ENCODE measurements around the gene GARRE1.
"Not testable (repeated sequence)": the region's sequence is repeated elsewhere in the genome, so short reads cannot be mapped to it uniquely, and the experiment has no call there.

The GARRE1 gene

DNA sequence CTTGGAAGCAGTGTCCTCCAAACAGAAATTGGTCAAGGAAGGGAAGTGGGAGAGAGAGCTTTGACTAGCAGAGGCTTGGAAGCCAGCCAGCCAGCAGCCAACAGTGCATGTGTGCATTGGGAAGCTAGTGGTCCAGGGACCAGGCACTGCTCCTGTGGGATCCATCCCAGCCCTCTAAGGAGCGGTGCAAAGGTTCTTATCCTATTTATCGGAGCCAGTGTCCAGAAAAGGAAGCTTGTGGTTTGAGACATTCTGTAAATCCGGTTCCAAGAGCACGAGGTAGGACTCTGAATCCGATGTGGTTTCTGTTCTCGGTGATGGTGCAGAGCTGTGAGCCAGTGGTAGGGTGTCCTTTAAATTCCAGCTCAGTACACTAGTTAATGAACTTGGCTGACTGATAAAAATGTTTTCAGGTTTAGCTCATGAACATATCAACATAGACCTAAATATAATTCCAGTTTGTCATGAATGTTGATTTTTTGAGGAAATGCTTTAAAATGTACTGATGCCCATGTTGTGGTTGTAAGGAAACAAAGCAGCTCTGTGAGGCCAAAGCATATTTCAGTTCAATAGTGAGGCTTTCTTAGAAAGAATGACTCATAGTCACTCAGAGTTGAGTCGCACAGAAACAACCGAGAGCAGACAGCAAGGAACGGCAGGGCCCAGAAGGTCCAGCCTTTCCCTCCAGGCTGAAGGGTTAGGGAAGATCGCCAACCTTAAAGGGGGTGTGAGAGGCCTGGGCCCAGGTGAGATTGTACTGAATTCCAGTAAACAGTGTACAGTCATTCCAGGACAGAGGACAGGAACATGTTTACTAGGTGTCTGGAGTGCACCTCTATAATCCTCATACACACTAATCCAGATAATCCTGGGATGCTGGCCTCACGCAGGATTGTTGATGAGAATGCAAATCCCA, 21.5 kb upstream of the GARRE1 start:
- FAIRE-seq: peak; percentile 93

DNA sequence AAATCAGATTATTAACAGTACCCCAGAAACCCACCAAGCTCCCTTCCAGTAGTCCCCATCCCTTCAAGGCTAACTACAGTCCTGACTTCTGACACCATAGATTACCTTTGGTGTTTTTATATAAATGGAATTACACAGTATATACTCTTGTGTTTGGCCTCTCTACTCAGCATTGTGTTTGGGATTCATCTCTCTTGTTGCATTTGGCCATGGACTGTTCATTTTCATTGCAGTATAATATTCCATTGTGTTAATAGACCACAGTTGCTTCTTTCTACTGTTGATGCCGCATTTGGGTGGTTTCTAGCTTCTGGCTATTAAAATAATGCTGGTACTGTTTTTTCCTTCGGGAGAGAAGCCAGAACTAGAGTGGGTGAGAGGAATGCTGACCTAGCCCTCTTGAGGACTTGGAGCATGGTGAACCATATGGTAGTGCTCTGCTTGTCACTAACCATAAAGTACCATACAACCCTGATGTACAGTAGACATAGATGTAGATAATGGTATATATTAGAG, 18.9 kb upstream of the GARRE1 start:
- no peak for FAIRE-seq

DNA sequence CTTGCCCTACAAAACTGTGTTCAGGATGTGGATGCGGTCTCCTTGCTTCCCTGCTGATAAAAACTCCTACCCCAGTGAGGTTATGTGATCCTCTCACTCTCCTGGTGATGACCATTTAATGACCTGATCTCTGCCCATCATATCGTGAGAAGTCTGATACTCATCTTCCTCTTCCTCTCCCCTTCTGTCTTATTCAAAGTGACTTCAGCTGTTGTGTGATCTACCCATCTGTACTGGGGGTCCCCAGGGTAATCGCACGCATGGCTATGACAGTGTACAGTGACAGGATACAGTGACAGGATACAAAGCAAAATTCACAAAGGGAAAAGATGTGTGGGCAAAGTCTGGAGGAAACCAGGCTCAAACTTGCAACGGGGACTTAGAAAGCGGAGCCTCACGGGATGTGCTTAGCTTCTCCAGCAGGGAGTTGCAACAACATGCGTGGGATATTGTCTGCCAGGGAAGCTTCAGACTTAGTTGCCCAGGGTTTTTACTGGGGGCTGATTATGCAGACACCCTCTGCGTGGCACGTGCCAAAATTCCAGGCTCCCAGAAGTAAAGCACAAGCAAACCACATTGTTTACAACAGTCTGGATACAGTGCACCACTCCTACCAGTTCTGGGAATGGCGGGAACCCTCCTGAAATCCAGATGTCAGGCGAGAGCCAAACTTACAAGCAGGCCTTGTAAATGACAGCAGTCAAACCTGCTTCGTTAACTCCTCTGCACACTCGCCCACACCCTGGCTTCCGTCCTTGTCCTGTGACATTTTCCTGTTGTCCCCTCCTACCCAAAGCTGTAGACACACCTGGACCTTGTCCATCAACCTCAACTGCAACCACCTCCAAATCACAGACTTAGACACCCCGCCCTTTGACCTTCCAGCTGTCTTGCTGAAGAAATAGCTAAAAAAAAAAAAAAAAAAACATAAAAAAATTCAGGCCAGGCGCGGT, 18.0 kb upstream of the GARRE1 start:
- no peak for FAIRE-seq

DNA sequence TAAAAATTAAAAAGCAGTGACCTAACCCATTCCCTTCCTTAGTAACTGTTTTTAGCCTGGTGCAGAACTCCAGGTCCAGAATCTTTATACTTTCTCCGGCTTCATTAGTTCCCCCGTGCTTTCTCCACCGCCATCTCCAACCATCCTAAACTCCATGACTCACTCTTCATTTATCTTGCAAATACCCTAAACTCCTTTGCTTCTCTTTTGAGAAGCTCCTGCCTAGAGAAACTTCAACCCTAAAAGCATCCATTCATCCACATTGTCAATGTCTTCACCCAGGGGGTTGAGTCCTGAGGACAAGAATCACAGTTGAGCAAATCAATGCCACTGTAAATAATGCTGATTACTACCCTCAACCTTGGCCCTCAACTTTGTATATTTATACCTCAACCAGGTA, 17.1 kb upstream of the GARRE1 start:
- FAIRE-seq: no peak

DNA sequence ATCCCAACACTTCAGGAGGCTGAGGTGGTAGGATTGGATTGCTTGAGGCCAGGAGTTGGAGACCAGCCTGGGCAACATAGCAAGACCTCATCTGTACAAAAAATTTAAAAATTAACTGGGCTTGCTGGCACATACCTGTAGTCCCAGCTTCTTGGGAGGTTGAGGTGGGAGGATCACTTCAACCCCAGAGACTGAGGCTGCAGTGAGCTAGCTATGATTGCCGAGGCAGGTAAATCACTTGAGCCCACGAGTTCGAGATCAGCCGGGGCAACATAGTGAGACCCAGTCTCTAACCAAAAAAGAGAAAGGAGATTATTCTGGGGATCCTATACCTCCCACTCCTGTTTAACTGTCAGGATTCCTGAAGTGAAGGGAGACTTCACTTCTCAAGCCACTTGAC, 16.4 kb upstream of the GARRE1 start:
- no peak for FAIRE-seq

DNA sequence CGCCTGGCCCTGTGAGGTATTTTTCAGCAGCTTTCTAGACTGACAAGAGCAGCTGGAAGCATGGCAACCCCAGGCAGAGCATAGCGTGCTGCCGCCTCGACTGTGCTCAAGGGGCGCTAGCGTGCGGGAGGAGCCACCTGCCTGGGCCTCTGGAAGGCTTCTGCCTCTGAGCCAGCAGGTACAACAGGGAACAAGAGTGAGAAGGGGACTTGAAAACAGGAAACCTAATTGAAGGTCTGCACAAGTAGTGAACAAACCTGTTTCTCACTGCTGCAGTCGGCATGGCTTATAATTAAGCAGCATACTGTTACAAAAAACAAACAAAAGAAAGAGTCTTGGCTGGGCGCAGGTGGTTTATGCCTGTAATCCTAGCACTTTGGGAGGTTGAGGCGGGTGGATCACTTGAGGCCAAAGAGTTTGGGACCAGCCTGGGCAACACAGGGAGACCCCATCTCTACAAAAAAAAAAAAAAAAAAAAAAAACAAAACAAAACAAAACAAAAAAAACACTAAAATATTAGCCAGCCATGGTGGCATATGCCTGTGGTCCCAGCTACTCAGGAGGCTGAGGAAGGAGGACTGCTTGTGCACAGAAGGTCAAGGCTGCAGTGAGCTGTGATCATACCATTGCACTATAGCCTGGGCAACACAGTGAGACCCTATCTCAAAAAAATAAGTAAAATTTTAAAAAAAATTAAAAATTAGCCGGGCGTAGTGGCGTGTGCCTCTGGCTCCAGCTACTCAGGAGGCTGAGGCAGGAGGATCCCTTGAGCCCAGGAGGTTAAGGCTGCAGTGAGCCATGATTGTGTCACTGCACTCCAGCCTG, 12.6 kb upstream of the GARRE1 start:
- no peak for FAIRE-seq

DNA sequence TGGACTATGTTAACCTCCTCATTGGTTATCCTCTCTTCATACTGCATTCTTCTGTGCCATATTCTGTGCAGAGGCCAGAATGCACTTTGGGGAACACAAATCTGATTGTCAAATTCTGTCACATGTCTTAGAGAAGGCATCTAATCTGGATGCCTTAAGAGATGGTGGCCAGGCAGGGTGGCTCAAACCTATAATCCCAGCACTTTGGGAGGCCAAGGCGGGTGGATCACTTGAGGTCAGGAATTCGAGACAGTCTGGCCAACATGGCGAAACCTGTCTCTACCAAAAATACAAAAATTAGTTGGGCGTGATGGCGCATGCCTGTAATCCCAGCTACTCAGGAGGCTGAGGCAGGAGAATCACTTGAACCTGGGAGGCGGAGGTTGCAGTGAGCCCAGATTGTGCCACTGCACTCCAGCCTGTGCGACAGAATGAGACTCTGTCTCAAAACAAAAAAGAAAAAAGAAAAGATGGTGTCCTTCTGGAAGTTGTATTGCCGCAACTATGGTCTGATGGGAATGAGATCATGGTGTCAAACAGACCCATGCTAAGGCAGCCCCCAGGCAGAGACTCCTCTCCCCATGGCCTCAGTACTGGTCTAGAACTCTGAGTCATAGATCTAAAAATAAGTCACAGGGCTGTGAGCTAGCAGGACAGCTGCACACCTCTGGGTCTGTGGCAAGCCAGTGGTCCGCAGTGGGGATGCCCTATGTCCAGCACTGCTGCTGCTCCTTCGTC, 11.0 kb upstream of the GARRE1 start:
- not testable (repeated sequence) for FAIRE-seq

DNA sequence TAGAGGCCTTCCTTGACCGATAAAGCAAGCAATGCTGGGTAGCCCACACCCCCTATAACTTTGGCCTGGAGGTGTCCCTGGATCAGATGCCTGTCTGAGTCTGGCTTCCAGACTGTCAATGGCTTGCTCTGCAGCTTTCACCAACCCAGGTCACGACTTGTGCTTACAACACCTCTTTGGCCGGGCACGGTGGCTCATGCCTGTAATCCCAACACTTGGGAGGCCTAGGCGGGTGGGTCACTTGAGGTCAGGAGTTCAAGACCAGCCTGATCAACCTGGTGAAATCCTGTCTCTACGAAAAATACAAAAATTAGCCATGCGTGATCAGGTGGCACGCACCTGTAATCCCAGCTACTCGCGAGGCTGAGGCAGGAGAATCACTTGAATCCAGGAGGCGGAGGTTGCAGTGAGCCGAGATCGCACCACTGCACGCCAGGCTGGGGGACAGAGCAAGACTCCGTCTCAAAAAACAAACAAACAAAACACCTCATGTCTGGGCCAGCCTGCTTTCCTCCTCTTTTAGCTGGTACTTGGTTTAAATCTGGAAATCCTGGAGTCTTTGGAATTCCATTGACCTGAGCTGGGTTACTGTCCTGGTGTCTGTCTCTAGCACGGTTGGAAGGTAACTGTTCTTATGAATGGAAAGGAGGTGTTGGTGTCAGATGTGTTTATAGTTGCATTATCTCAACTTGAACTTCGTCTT, 10.3 kb upstream of the GARRE1 start:
- no peak for FAIRE-seq

DNA sequence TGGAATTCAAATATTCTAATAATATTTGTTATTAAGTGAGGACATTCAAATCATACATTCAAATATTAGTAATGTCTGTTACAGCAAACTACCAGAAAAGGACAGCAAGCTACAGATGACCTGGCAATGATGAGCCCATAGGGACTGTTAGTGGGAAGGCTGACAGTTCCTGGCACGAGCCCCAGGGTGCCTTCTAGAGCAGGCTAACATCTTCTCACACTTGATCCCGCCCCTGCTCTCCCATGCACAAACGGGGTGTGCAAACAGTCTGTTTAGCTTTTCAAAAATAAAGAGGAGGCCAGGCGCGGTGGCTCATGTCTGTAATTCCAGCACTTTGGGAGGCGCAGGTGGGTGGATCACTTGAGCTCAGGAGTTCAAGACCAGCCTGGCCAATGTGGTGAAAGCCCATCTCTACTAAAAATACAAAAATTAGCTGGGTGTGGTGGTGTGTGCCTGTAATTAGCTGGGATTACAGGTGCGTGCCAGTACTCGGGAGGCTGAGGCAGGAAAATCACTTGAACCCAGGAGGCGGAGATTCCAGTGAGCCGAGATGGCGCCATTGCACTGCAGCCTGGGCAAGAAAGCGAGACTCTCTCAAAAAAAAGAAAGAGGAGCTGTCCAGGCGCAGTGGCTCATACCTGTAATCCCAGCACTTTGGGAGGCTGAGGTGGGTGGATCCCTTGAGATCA, 9.6 kb upstream of the GARRE1 start:
- FAIRE-seq: no peak

DNA sequence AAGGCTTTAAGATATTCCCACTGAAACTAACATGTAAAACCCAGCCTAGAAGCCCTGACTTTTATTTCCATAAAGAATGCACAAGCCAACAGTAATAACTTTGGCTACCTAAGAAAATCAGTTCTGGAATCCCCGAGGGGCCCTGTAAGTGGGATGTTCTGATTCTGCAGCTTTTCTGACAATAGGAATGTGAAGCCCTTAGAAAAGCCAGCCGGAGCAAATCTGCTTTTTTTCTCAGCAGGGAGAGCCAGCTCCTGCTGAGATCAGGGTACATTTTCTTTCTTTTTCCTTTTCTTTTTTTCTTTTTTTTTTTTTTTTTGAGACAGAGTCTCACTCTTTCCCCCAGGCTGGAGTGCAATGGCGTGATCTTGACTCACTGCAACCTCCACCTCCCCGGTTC, 8.0 kb upstream of the GARRE1 start:
- no peak for FAIRE-seq

DNA sequence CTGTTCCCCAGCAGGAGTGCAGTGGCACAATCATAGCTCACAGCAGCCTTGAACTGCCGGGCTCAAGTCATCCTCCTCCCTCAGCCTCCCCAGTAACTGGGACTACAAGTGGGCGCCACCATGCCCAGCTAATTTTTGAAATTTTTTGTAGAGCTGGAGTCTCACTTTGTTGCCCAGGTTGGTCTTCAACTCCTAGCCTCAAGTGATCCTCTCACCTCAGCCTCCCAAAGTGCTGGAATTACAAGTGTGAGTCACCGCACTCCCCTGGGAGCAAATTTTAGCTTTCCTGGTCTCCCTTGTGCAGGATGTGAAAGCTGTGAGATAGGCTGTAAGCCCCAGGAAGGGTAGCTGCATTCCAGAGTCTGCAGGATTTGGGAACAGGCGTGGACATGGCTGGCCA, 5.4 kb upstream of the GARRE1 start:
- no peak for FAIRE-seq

DNA sequence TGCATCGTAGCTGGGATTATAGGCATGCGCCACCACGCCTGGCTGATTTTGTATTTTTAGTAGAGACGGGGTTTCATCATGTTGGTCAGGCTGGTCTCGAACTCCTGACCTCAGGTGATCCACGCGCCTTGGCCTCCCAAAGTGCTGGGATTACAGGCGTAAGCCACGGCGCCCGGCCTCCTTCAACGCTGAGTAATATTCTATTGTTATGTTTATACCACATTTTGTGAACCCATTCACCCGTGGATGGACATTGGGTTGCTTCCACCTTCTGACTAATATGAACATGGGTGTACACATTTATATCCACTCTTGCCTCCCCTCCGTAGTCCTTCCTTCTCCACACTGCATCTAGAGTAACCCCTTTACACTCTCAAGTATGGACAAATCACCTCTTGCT, 1.2 kb upstream of the GARRE1 start:
- not testable (repeated sequence) for FAIRE-seq

DNA sequence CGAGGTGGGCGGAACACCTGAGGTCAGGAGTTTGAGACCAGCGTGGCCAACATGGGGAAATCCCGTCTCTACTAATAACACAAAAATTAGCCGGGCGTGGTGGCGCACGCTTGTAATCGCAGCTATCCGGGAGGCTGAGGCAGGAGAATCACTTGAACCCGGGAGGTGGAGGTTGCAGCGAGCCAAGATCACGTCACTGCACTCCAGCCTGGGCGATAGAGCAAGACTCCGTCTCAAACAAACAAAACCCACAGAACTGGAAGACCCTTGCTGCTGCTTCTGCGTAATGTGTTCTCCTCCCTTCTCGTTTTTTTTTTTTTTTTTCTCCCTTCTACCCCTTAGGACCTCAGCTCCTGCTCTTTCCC, 691 bp upstream of the GARRE1 start:
- not testable (repeated sequence) for FAIRE-seq

DNA sequence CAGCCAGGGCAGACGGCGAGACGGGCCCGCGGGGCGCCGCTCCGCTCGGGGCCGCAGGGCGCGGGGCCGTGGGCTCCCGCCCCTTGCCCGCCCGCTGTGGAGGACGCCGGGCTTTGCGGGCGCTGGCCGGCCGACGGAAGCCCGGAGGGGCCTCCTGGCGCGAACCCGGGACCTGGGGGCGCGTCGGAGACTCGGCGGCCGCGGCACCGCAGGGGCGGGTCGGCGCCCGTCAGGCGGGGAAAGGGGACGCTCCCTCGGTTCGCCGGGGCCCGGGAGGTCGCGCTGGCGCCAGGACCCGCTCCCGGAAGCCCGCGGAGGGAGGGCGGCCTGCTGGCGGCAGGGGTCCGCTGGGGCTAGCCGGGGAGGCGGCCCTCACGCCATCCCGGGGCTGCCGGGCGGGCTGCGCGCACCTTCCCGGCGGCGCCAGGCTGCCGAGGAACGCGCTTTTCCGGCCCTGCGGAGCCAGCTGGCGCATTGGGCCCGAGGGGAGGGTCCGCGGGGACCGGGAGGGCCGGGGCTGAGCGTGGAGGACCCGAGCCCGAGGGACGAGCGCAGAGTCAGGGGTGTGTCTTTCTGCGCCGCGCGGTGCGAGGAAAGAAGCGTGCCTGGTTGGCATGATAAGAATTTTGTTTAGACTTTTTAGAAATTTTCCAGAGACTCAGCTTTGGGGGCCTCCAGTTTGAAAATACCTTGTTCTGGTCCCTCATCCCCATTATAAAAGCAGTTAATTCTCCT, 511 bp downstream of the GARRE1 start:
- no peak for FAIRE-seq

DNA sequence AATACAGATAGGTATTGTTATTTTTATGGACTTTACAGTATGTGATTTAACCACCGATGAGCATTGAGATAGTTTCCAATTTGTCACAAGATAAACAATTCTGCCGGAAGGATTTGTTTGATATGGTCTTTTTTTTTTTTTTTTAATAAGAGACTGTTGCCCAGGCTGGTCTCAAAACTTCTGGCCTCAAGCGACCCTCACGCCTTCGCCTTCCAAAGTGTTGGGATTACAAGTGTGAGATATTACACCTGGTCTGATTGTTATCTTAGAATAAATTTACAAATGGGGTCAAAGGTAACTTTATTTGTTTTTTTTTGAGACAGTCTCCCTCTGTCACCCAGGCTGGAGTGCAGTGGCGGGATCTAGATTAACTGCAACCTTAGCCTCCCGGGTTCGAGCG, 1.2 kb downstream of the GARRE1 start:
- FAIRE-seq: no peak

DNA sequence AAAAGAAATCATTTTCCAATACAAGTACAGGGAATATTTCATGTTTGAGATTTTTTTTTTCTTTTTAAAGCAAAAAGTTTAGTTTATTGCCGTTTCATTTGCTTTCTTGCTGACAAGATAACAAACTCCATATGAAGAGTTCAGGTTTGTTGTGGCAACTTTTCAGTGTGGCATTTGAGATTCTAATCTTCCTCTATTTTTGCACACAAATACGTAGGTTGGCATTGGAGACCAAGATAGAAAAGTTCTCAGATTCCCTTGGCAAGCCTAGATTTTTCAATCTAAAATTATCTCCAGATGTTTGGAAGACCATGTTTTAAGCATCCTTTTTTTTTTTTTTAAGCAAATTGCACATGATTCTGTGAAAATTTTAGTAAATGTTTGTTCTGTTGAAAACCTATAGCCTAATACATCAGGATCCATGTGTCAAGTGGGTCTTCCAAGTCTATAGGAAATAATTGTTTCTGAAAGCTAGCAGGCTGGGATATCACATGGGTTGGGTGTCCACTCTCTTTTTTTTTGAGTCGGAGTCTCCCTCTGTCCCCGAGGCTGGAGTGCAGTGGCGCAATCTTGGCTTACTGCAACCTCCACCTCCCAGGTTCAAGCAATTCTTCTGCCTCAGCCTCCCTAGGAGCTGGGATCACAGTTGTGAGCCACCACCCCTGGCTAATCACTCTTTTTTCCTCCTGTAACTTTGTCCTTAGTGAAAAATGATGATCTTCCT, 2.6 kb downstream of the GARRE1 start:
- FAIRE-seq: no peak

DNA sequence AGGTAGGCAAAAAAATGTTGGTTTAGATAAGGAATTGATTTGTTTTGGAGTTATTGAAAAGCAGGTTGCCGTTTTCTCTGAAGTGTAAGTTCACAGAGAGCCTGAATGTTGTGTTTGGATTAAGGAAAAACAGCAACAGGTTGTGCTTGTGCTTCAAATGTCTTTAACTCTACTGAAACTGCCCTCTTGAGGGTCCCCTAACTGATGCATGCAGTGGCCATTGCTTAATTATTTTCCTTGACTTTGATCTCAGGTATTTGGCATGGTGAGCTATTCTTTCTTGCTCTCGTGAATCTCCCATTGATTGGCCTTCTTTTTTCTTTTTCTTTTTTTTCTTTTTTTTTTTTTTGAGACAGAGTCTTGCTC, 3.2 kb downstream of the GARRE1 start:
- FAIRE-seq: no peak

DNA sequence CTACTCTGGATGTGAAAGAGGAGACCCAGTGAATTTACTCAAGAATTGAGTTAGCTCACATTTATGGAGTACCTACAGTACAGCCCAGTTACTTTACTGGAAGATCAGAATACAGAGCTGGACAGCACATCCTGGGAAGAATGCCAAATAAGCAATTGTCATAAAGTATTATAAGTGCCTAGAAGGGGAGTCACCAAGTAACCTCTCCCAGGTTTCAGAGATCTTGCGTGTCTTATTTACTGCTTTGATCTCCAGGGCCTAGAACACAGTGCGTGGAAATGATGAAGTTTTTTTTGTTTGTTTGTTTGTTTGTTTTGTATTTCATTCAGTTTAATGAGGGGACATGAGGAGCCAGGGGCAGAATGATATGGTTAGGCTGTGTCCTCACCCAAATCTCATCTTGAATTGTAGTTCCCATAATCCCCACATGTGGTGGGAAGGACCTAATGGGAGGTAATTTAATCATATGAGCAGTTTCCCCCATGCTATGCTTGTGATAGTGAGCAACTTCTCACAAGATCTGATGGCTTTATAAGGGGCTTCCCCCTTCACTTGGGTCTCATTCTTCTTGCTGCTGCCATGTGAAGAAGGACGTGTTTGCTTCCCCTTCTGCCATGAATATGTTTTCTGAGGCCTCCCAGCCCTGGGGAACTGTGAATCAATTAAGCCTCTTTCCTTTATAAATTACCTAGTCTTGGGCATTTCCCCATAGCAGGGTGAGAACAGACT, 5.2 kb downstream of the GARRE1 start:
- FAIRE-seq: no peak

DNA sequence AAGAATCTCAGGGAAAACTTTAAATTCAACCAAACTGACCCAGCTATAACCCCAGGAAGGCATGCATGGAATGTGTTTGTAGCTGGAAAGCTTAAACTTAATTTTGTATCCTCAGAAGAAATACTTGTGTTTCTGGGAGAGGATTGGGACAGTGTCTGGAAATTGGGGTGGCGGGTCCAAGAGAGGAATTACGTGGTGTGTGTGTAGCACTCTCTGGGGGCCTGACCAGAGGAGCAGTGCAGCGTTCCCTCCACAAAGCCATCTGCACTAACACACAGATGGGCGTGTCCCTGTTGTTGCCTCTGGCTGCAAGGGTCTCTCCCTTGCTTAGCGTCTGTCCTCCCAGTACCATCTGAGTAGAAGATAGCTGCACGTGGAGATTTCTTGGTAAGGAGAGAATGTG, 6.4 kb downstream of the GARRE1 start:
- no peak for FAIRE-seq
